SK-N-SH treated with all-trans-retinoic acid at 6 μM for 48 hours (cell line): ENCODE results near the gene UVRAG.

Experiments used
- ATAC-seq: fragments of 200-7000 bp; cut with Tn5 transposase; 3 replicates; pipeline ENCODE4 v1.9.1; 2020; ENCODE audit warnings: mild to moderate bottlenecking, moderate library complexity
- ARNTL ChIP-seq: fragments of 450-650 bp; formaldehyde crosslinking; IDR thresholded peaks from 2 replicates; pipeline ENCODE4 v1.5.0; 2020; ENCODE audit warnings: low read depth, mild to moderate bottlenecking, moderate library complexity, borderline replicate concordance
- BACH2 ChIP-seq: fragments of 250-450 bp; sonication (Bioruptor Pico); IDR thresholded peaks from 2 replicates; pipeline ENCODE4 v1.9.0; 2021; ENCODE audit warnings: mild to moderate bottlenecking, borderline replicate concordance
- CSDC2 ChIP-seq: fragments of 250-450 bp; sonication (Bioruptor Pico); IDR thresholded peaks from 2 replicates; pipeline ENCODE4 v1.5.0; 2020; ENCODE audit warnings: mild to moderate bottlenecking, moderate library complexity
- ESRRG ChIP-seq: fragments of 250-450 bp; sonication (Bioruptor Pico); IDR thresholded peaks from 2 replicates; pipeline ENCODE4 v1.6.1; 2021; ENCODE audit warnings: mild to moderate bottlenecking
- OSR1 ChIP-seq: fragments of 250-450 bp; sonication (Bioruptor Pico); IDR thresholded peaks from 2 replicates; pipeline ENCODE4 v1.8.0; 2022; ENCODE audit warnings: moderate library complexity, mild to moderate bottlenecking, inconsistent platforms
- PPARA ChIP-seq: fragments of 250-450 bp; sonication (Bioruptor Pico); IDR thresholded peaks from 2 replicates; pipeline ENCODE4 v1.5.0; 2020; ENCODE audit warnings: mild to moderate bottlenecking, borderline replicate concordance
- RARB ChIP-seq: fragments of 250-450 bp; sonication (Bioruptor Pico); IDR thresholded peaks from 2 replicates; pipeline ENCODE4 v1.8.0; 2021; ENCODE audit warnings: mild to moderate bottlenecking, moderate library complexity
- SNAI2 ChIP-seq: fragments of 250-450 bp; sonication (Bioruptor Pico); IDR thresholded peaks from 2 replicates; pipeline ENCODE4 v1.5.0; 2020; ENCODE audit warnings: mild to moderate bottlenecking, moderate library complexity
- TCF4 ChIP-seq: fragments of 250-450 bp; sonication (Bioruptor Pico); IDR thresholded peaks from 2 replicates; pipeline ENCODE4 v1.8.0; 2021; ENCODE audit warnings: mild to moderate bottlenecking, moderate library complexity, borderline replicate concordance
- ZFP3 ChIP-seq: fragments of 250-450 bp; sonication (Bioruptor Pico); IDR thresholded peaks from 2 replicates; pipeline ENCODE4 v1.5.0; 2020; ENCODE audit warnings: mild to moderate bottlenecking, moderate library complexity
- ZFP30 ChIP-seq: fragments of 450-650 bp; formaldehyde crosslinking; IDR thresholded peaks from 2 replicates; pipeline ENCODE4 v1.5.0; 2022; ENCODE audit warnings: mild to moderate bottlenecking, moderate library complexity
- ZNF70 ChIP-seq: fragments of 450-650 bp; formaldehyde crosslinking; IDR thresholded peaks from 2 replicates; pipeline ENCODE4 v1.5.0; 2020; ENCODE audit warnings: mild to moderate bottlenecking, moderate library complexity
- TF ChIP-seq, protein P1 (sequence below): fragments of 250-450 bp; sonication (Bioruptor Pico); IDR thresholded peaks from 2 replicates; pipeline ENCODE4 v1.5.0; 2020; ENCODE audit warnings: mild to moderate bottlenecking, moderate library complexity
- TF ChIP-seq, protein P2 (sequence below): fragments of 250-450 bp; sonication (Bioruptor Pico); IDR thresholded peaks from 2 replicates; pipeline ENCODE4 v1.8.0; 2021; ENCODE audit warnings: low read depth, mild to moderate bottlenecking, moderate library complexity, borderline replicate concordance
- TF ChIP-seq, protein P3 (sequence below): fragments of 250-450 bp; sonication (Bioruptor Pico); IDR thresholded peaks from 2 replicates; pipeline ENCODE4 v1.5.1; 2021; ENCODE audit warnings: mild to moderate bottlenecking, moderate library complexity
- TF ChIP-seq, protein P4 (sequence below): fragments of 250-450 bp; sonication (Bioruptor Pico); IDR thresholded peaks from 2 replicates; pipeline ENCODE4 v1.8.0; 2020; ENCODE audit warnings: mild to moderate bottlenecking, moderate library complexity, borderline replicate concordance
- TF ChIP-seq, protein P5 (sequence below): fragments of 250-450 bp; sonication (Bioruptor Pico); IDR thresholded peaks from 2 replicates; pipeline ENCODE4 v1.5.1; 2020; ENCODE audit warnings: low read depth, mild to moderate bottlenecking, moderate library complexity

Gene UVRAG

DNA sequence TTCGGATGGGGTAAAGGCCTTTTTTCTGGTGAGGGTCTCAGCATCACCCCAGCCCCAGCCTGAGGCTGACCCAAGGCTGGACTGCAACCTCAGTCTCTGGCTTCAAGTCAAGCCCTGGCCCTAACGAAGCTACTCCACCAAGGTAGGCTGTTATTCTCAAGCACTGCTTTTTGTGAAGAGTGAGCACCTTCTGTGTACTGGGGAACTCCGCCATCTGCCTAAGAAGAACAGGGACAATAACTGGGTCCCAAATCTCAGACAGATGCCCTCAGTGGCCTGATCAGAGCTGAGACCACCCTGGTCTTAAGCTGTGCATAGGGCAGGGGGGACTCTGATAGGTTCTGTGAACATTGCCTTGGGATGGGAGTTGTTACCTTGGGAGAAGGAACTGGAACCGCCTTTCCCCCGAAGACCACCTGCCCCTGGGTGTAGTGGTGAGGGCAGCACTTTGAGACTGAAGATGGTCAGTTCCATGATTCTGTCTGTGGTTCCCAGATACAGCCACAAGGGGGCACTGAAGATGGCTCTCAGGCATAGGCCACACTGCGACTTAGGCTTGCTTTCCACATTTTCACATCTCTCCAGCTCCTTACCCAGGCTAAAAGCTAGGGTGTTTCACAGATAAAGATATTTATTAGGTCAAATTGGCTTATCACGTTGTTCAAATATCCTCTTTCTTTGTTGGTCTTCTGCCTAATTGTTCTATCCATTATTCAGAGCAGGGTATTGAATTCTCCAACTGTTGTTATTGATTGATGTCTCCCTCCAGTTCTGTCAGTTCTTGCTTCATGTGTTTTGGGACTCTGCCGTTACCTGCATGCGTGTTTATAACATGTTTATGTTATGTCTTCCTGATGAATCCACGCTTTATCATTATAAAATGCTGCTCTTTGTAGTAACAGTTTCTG is 11.8 kb upstream of the UVRAG start (continued):
- TF ChIP-seq RARB (CRISPR knock-in tag): no peak

DNA sequence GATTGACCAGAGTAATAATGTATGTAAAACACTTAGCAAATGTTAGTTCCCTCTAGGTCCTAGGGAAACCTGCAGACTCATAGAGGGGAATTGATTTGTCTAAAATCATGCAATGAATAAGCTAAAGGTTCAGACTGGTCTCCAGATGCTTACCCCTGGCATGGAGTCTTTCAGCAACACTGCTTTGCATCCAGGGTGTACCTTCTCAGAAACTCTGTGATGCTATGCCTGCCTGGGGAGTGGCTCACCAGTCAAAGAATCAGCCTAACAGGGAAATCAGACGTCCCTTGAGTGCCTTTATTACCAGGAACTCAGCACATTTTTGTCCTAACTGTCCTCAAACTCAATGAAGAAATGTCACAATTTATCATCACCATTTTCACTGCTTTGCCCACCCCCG is 5.9 kb upstream of the UVRAG start:
- TF ChIP-seq OSR1 (CRISPR knock-in tag): no peak
- TF ChIP-seq SNAI2: no peak
- ATAC-seq: no peak

DNA sequence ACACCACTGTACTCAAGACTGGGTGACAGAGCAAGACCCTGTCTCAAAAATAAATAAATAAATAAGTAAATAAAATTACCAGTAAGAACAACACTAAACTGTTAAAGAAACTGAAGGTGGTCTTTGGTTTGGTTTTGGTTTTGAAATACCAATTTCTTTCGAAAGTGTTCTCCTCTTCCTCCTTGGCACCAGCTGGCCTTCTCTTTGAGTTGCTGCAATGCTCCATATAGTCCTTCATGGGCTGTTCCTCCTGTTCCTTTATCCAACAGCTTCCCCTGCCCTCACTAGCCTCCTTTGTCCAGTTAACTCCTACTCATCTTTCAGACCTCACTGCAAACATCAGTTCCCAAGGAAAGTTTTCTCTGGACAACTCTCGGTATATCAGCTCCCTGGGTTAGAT is 5.0 kb upstream of the UVRAG start:
- ATAC-seq: no peak
- no peak for TF ChIP-seq ARNTL (CRISPR knock-in tag)
- TF ChIP-seq, protein P1, sequence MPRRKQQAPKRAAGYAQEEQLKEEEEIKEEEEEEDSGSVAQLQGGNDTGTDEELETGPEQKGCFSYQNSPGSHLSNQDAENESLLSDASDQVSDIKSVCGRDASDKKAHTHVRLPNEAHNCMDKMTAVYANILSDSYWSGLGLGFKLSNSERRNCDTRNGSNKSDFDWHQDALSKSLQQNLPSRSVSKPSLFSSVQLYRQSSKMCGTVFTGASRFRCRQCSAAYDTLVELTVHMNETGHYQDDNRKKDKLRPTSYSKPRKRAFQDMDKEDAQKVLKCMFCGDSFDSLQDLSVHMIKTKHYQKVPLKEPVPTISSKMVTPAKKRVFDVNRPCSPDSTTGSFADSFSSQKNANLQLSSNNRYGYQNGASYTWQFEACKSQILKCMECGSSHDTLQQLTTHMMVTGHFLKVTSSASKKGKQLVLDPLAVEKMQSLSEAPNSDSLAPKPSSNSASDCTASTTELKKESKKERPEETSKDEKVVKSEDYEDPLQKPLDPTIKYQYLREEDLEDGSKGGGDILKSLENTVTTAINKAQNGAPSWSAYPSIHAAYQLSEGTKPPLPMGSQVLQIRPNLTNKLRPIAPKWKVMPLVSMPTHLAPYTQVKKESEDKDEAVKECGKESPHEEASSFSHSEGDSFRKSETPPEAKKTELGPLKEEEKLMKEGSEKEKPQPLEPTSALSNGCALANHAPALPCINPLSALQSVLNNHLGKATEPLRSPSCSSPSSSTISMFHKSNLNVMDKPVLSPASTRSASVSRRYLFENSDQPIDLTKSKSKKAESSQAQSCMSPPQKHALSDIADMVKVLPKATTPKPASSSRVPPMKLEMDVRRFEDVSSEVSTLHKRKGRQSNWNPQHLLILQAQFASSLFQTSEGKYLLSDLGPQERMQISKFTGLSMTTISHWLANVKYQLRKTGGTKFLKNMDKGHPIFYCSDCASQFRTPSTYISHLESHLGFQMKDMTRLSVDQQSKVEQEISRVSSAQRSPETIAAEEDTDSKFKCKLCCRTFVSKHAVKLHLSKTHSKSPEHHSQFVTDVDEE (CRISPR knock-in tag): no peak
- TF ChIP-seq SNAI2: no peak
- TF ChIP-seq, protein P2, sequence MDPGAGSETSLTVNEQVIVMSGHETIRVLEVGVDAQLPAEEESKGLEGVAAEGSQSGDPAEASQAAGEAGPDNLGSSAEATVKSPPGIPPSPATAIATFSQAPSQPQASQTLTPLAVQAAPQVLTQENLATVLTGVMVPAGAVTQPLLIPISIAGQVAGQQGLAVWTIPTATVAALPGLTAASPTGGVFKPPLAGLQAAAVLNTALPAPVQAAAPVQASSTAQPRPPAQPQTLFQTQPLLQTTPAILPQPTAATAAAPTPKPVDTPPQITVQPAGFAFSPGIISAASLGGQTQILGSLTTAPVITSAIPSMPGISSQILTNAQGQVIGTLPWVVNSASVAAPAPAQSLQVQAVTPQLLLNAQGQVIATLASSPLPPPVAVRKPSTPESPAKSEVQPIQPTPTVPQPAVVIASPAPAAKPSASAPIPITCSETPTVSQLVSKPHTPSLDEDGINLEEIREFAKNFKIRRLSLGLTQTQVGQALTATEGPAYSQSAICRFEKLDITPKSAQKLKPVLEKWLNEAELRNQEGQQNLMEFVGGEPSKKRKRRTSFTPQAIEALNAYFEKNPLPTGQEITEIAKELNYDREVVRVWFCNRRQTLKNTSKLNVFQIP (CRISPR knock-in tag): no peak
- TF ChIP-seq OSR1 (CRISPR knock-in tag): no peak
- no peak for TF ChIP-seq ZNF70 (CRISPR knock-in tag)
- TF ChIP-seq ZFP3: no peak
- TF ChIP-seq ESRRG (CRISPR knock-in tag): no peak
- no peak for TF ChIP-seq PPARA (CRISPR knock-in tag)
- no peak for TF ChIP-seq CSDC2 (CRISPR knock-in tag)
- TF ChIP-seq BACH2 (CRISPR knock-in tag): no peak
- TF ChIP-seq, protein P3, sequence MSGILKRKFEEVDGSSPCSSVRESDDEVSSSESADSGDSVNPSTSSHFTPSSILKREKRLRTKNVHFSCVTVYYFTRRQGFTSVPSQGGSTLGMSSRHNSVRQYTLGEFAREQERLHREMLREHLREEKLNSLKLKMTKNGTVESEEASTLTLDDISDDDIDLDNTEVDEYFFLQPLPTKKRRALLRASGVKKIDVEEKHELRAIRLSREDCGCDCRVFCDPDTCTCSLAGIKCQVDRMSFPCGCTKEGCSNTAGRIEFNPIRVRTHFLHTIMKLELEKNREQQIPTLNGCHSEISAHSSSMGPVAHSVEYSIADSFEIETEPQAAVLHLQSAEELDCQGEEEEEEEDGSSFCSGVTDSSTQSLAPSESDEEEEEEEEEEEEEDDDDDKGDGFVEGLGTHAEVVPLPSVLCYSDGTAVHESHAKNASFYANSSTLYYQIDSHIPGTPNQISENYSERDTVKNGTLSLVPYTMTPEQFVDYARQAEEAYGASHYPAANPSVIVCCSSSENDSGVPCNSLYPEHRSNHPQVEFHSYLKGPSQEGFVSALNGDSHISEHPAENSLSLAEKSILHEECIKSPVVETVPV: no peak

DNA sequence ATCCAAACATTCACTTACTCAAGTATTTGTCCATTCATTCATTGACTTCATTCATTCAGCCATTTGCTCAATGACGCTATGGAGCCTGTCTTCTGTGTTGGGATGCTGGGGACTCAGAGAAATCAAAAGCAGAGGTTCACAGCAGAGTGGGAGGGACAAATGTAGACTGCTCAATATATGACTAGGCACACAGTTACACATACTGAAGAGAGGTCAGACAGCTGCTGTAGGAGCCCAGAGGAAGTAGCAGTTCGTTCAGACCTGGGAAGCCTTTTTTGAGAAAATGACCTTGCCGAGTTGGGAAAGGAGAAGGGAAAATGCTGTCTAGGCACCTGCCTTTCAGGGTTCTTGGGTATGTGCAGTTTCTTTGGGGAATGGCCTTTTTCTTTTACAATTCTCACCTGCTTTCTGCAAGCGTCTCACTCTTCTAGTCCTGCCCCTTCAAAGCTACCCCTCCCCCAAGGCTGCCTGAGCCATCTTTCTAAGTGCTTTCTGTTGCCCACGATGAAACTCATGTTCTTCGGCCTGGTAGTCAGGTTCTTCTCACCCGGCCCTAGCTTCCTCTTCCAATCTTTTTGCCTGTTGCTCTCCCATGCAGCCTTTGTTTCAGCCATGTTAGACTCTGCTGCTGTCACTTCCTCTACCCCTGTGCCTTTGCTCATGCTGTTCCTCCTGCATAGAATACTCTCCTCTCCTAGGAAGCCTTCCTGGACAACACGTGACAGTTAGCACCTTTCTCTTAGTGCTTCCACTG is 4.2 kb upstream of the UVRAG start:
- ATAC-seq: no peak
- TF ChIP-seq, protein P2 (CRISPR knock-in tag): no peak
- TF ChIP-seq SNAI2 (no peak), TCF4 (no peak), OSR1 (CRISPR knock-in tag) (no peak), ZFP30 (CRISPR knock-in tag) (no peak), RARB (CRISPR knock-in tag) (no peak), PPARA (CRISPR knock-in tag) (no peak), BACH2 (CRISPR knock-in tag) (no peak), ARNTL (CRISPR knock-in tag) (no peak), ZNF70 (CRISPR knock-in tag) (no peak)
- TF ChIP-seq, protein P1 (CRISPR knock-in tag): no peak
- TF ChIP-seq, protein P4, sequence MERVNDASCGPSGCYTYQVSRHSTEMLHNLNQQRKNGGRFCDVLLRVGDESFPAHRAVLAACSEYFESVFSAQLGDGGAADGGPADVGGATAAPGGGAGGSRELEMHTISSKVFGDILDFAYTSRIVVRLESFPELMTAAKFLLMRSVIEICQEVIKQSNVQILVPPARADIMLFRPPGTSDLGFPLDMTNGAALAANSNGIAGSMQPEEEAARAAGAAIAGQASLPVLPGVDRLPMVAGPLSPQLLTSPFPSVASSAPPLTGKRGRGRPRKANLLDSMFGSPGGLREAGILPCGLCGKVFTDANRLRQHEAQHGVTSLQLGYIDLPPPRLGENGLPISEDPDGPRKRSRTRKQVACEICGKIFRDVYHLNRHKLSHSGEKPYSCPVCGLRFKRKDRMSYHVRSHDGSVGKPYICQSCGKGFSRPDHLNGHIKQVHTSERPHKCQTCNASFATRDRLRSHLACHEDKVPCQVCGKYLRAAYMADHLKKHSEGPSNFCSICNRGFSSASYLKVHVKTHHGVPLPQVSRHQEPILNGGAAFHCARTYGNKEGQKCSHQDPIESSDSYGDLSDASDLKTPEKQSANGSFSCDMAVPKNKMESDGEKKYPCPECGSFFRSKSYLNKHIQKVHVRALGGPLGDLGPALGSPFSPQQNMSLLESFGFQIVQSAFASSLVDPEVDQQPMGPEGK (CRISPR knock-in tag): no peak
- TF ChIP-seq, protein P5, sequence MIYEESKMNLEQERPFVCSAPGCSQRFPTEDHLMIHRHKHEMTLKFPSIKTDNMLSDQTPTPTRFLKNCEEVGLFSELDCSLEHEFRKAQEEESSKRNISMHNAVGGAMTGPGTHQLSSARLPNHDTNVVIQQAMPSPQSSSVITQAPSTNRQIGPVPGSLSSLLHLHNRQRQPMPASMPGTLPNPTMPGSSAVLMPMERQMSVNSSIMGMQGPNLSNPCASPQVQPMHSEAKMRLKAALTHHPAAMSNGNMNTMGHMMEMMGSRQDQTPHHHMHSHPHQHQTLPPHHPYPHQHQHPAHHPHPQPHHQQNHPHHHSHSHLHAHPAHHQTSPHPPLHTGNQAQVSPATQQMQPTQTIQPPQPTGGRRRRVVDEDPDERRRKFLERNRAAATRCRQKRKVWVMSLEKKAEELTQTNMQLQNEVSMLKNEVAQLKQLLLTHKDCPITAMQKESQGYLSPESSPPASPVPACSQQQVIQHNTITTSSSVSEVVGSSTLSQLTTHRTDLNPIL (CRISPR knock-in tag): no peak
